Measurements from ENCODE around the gene RND1. TPM values are rescaled to one million over a fixed set of nuclear protein-coding genes. Genes with fewer than 3 reads are reported as not detected.
"Not testable (repeated sequence)": the region's sequence is repeated elsewhere in the genome, so short reads cannot be mapped to it uniquely, and the experiment has no call there.

RND1 gene
- total RNA-seq, 5 donors from 2014 or later (not counting 1 experiment from before 2014, with no cell fraction given): 2.6 to 10.5 (median 5.0) TPM

GRCh38 chr12:48875944-48876515 is 10.4 kb upstream of the RND1 start:
- Histone ChIP-seq H3K4me3 (ENCODE audit: control insufficient read depth in 1 of 2, extremely low read depth in 1 of 2, low read length in 1 of 2) (no peak overlapping the region), H3K36me3 (ENCODE audit: control insufficient read depth in 2 of 2, extremely low read depth in 1 of 2, insufficient read depth in 1 of 2, low read length in 1 of 2) (no peaks in the 10 kb centered on the region), H3K9me3 (no peaks in the 10 kb centered on the region), H3K27me3 (replicated peaks in 1 of 2; ENCODE audit: control insufficient read depth in 2 of 2, extremely low read depth in 1 of 2, insufficient read depth in 2 of 2, low read length in 1 of 2) (peaks cover 0 to 20% of the 10 kb centered on the region in 2 experiments), H3K27ac (ENCODE audit: low read length) (no peak overlapping the region), H3K4me1 (ENCODE audit: control insufficient read depth in 1 of 2, extremely low read depth in 1 of 2, insufficient read depth in 2 of 2, low read length in 2 of 2) (no peaks in the 10 kb centered on the region)
- Mint-ChIP-seq H3K4me1 (no peaks in the 10 kb centered on the region), H3K4me3 (no peak overlapping the region), H3K27me3 (peaks cover 12 to 13% of the 10 kb centered on the region in 2 donors), H3K27ac (no peak overlapping the region), H3K36me3 (no peaks in the 10 kb centered on the region), H3K9me3 (no peaks in the 10 kb centered on the region)
- ATAC-seq (replicated peaks in 1 of 4): no peak
- CTCF ChIA-PET: no interaction called here
- WGBS (ENCODE audit: insufficient coverage): 88% methylated on average over 2 of the region's 4 CpGs
- POLR2A ChIA-PET: no interaction called here
- DNase-seq: no peak

GRCh38 chr12:48873534-48873933 is 7.9 kb upstream of the RND1 start:
- ATAC-seq (replicated peaks in 1 of 4); H3K27ac Mint-ChIP-seq; H3K4me3 Mint-ChIP-seq; H3K27me3 ChIP-seq (replicated peaks in 1 of 2; ENCODE audit: control insufficient read depth in 2 of 2, extremely low read depth in 1 of 2, insufficient read depth in 2 of 2, low read length in 1 of 2); H3K4me3 ChIP-seq (ENCODE audit: control insufficient read depth in 1 of 2, extremely low read depth in 1 of 2, low read length in 1 of 2); DNase-seq; H3K27me3 Mint-ChIP-seq; H3K36me3 ChIP-seq (ENCODE audit: control insufficient read depth in 2 of 2, extremely low read depth in 1 of 2, insufficient read depth in 1 of 2, low read length in 1 of 2); H3K9me3 Mint-ChIP-seq; H3K4me1 Mint-ChIP-seq; H3K36me3 Mint-ChIP-seq; H3K27ac ChIP-seq (ENCODE audit: low read length); H3K4me1 ChIP-seq (ENCODE audit: control insufficient read depth in 1 of 2, extremely low read depth in 1 of 2, insufficient read depth in 2 of 2, low read length in 2 of 2); H3K9me3 ChIP-seq; POLR2A ChIA-PET: not testable (repeated sequence)
- CTCF ChIA-PET: interaction anchor here in 1 of 2 donors (0.6 to 1.2 kb wide), 2 partner anchors 21 to 228 kb away, joined by 3 to 6 read pairs; no protein-coding TSS in a partner anchor
- 83% methylated on average over 1 of the region's 8 CpGs for WGBS (ENCODE audit: insufficient coverage)

- POLR2A ChIA-PET: interaction anchor here in 1 of 2 donors (0.7 kb wide), 1 partner anchor 83 kb away, joined by 3 read pairs; no protein-coding TSS in a partner anchor
- Mint-ChIP-seq H3K4me3 (no peak overlapping the region), H3K9me3 (no peaks in the 10 kb centered on the region), H3K36me3 (no peaks in the 10 kb centered on the region), H3K27ac (peak overlapping the region in 1 of 2 donors; percentile 36), H3K4me1 (no peaks in the 10 kb centered on the region), H3K27me3 (peaks cover 0 to under 1% of the 10 kb centered on the region in 2 donors)
- 90% methylated on average over 3 of the region's 4 CpGs for WGBS (ENCODE audit: insufficient coverage)
- H3K27ac ChIP-seq (ENCODE audit: low read length): no peak overlapping the region
- no peaks in the 10 kb centered on the region for H3K9me3 ChIP-seq
- ATAC-seq (replicated peaks in 1 of 4) (no peak), DNase-seq (no peak)
- H3K36me3 ChIP-seq (ENCODE audit: control insufficient read depth in 2 of 2, extremely low read depth in 1 of 2, insufficient read depth in 1 of 2, low read length in 1 of 2): no peaks in the 10 kb centered on the region
- H3K4me3 ChIP-seq (ENCODE audit: control insufficient read depth in 1 of 2, extremely low read depth in 1 of 2, low read length in 1 of 2): no peak overlapping the region
- no peaks in the 10 kb centered on the region for H3K27me3 ChIP-seq (replicated peaks in 1 of 2; ENCODE audit: control insufficient read depth in 2 of 2, extremely low read depth in 1 of 2, insufficient read depth in 2 of 2, low read length in 1 of 2)
- CTCF ChIA-PET: interaction anchor here in 1 of 2 donors (0.6 to 1.2 kb wide), 3 partner anchors 20 to 228 kb away, joined by 3 to 6 read pairs (median 3); partner anchors contain the start of gene ARF3
- no peaks in the 10 kb centered on the region for H3K4me1 ChIP-seq (ENCODE audit: control insufficient read depth in 1 of 2, extremely low read depth in 1 of 2, insufficient read depth in 2 of 2, low read length in 2 of 2)
These were observed 7.4 kb upstream of the RND1 start for GRCh38 chr12:48873096-48873495.

GRCh38 chr12:48869191-48869590 is 3.5 kb upstream of the RND1 start:
- H3K27ac ChIP-seq (ENCODE audit: low read length): no peak overlapping the region
- peaks cover 0 to 2% of the 10 kb centered on the region in 2 donors for H3K27me3 Mint-ChIP-seq
- no peak overlapping the region for H3K27ac Mint-ChIP-seq
- DNase-seq (no peak), ATAC-seq (replicated peaks in 1 of 4) (no peak)
- H3K4me3 Mint-ChIP-seq: no peak overlapping the region
- H3K4me1 ChIP-seq (ENCODE audit: control insufficient read depth in 1 of 2, extremely low read depth in 1 of 2, insufficient read depth in 2 of 2, low read length in 2 of 2): peaks cover 2 to 21% of the 10 kb centered on the region in 2 experiments
- ChIA-PET CTCF (interaction anchor here in 1 of 2 donors (0.9 kb wide), 1 partner anchor 17 kb away, joined by 5 read pairs; the partner anchor contains the start of gene DDX23), POLR2A (no interaction called here)
- H3K36me3 Mint-ChIP-seq: no peaks in the 10 kb centered on the region
- no peaks in the 10 kb centered on the region for H3K9me3 Mint-ChIP-seq
- no peaks in the 10 kb centered on the region for H3K36me3 ChIP-seq (ENCODE audit: control insufficient read depth in 2 of 2, extremely low read depth in 1 of 2, insufficient read depth in 1 of 2, low read length in 1 of 2)
- peaks cover 19 to 21% (median 20%) of the 10 kb centered on the region in 3 donors for H3K4me1 Mint-ChIP-seq
- peaks cover 0 to 3% of the 10 kb centered on the region in 2 experiments for H3K27me3 ChIP-seq (replicated peaks in 1 of 2; ENCODE audit: control insufficient read depth in 2 of 2, extremely low read depth in 1 of 2, insufficient read depth in 2 of 2, low read length in 1 of 2)
- 75% methylated on average over 1 of the region's 2 CpGs for WGBS (ENCODE audit: insufficient coverage)
- no peak overlapping the region for H3K4me3 ChIP-seq (ENCODE audit: control insufficient read depth in 1 of 2, extremely low read depth in 1 of 2, low read length in 1 of 2)
- H3K9me3 ChIP-seq: no peaks in the 10 kb centered on the region

- Mint-ChIP-seq H3K4me1 (peaks cover 25 to 26% (median 25%) of the 10 kb centered on the region in 3 donors), H3K36me3 (no peaks in the 10 kb centered on the region), H3K4me3 (no peak overlapping the region), H3K27ac (no peak overlapping the region), H3K27me3 (peaks cover 3 to 9% of the 10 kb centered on the region in 2 donors), H3K9me3 (no peaks in the 10 kb centered on the region)
- no peak overlapping the region for H3K27ac ChIP-seq (ENCODE audit: low read length)
- H3K4me1 ChIP-seq (ENCODE audit: control insufficient read depth in 1 of 2, extremely low read depth in 1 of 2, insufficient read depth in 2 of 2, low read length in 2 of 2): peaks cover 2 to 23% of the 10 kb centered on the region in 2 experiments
- no peak for DNase-seq
- no CpG with 5 or more reads among the region's 2 CpGs for WGBS (ENCODE audit: insufficient coverage)
- CTCF ChIA-PET: interaction anchor here in 1 of 2 donors (0.9 kb wide), 1 partner anchor 16 kb away, joined by 5 read pairs; the partner anchor contains the start of gene DDX23
- H3K9me3 ChIP-seq: no peaks in the 10 kb centered on the region
- H3K27me3 ChIP-seq (replicated peaks in 1 of 2; ENCODE audit: control insufficient read depth in 2 of 2, extremely low read depth in 1 of 2, insufficient read depth in 2 of 2, low read length in 1 of 2): peaks cover 0 to 9% of the 10 kb centered on the region in 2 experiments
- H3K36me3 ChIP-seq (ENCODE audit: control insufficient read depth in 2 of 2, extremely low read depth in 1 of 2, insufficient read depth in 1 of 2, low read length in 1 of 2): no peaks in the 10 kb centered on the region
- no peak for ATAC-seq (replicated peaks in 1 of 4)
- H3K4me3 ChIP-seq (ENCODE audit: control insufficient read depth in 1 of 2, extremely low read depth in 1 of 2, low read length in 1 of 2): no peak overlapping the region
- POLR2A ChIA-PET: no interaction called here
These were observed 2.8 kb upstream of the RND1 start for GRCh38 chr12:48868451-48868850.

GRCh38 chr12:48866052-48866711 is 512 bp upstream of the RND1 start:
- Mint-ChIP-seq H3K36me3 (peaks cover 4% of the 10 kb centered on the region), H3K4me3 (peak overlapping the region; percentile 87 to 89 (median 88)), H3K27ac (peak overlapping the region; percentile 79 to 94), H3K9me3 (no peaks in the 10 kb centered on the region), H3K4me1 (peaks cover 25 to 26% (median 25%) of the 10 kb centered on the region in 3 donors), H3K27me3 (peaks cover 13 to 30% of the 10 kb centered on the region in 2 donors)
- WGBS (ENCODE audit: insufficient coverage): 94% methylated on average over 2 of the region's 6 CpGs
- CTCF ChIA-PET: interaction anchor here (0.6 to 2.4 kb wide), 8 partner anchors 10 to 70 kb away, joined by 3 to 28 read pairs (median 4); partner anchors contain the start of genes DDX23 (in 1 of the 2) and FKBP11 (in 1 of the 2)
- Histone ChIP-seq H3K4me3 (ENCODE audit: control insufficient read depth in 1 of 2, extremely low read depth in 1 of 2, low read length in 1 of 2) (peak overlapping the region; percentile 58 to 77), H3K4me1 (ENCODE audit: control insufficient read depth in 1 of 2, extremely low read depth in 1 of 2, insufficient read depth in 2 of 2, low read length in 2 of 2) (peaks cover 2 to 23% of the 10 kb centered on the region in 2 experiments), H3K27ac (ENCODE audit: low read length) (peak overlapping the region; percentile 20), H3K27me3 (replicated peaks in 1 of 2; ENCODE audit: control insufficient read depth in 2 of 2, extremely low read depth in 1 of 2, insufficient read depth in 2 of 2, low read length in 1 of 2) (peaks cover 0 to 32% of the 10 kb centered on the region in 2 experiments), H3K36me3 (ENCODE audit: control insufficient read depth in 2 of 2, extremely low read depth in 1 of 2, insufficient read depth in 1 of 2, low read length in 1 of 2) (no peaks in the 10 kb centered on the region), H3K9me3 (no peaks in the 10 kb centered on the region)
- DNase-seq: no peak
- POLR2A ChIA-PET: interaction anchor here (0.5 to 1.1 kb wide), 4 partner anchors 13 to 322 kb away, joined by 3 to 9 read pairs (median 3); partner anchors contain the start of gene DDX23 (in 1 of the 2)
- ATAC-seq (replicated peaks in 1 of 4): peak in 3 of 4 experiments; percentile 40 to 45 (median 41)

Measured in T-cell (primary cell).